HEK293 (cell line): Measurements from ENCODE around the gene SLC25A41.

Experiments
- ZNF121 ChIP-seq: fragments of 450-650 bp; formaldehyde crosslinking; IDR thresholded peaks from 2 replicates; pipeline ENCODE4 v1.5.1; 2016; ENCODE audit warnings: missing biosample characterization, missing genetic modification characterization
- TF ChIP-seq, protein P1 (sequence below): fragments of 450-650 bp; formaldehyde crosslinking; IDR thresholded peaks from 2 replicates; pipeline ENCODE4 v1.5.1; 2016; ENCODE audit warnings: missing biosample characterization, missing genetic modification characterization, borderline replicate concordance

DNA sequence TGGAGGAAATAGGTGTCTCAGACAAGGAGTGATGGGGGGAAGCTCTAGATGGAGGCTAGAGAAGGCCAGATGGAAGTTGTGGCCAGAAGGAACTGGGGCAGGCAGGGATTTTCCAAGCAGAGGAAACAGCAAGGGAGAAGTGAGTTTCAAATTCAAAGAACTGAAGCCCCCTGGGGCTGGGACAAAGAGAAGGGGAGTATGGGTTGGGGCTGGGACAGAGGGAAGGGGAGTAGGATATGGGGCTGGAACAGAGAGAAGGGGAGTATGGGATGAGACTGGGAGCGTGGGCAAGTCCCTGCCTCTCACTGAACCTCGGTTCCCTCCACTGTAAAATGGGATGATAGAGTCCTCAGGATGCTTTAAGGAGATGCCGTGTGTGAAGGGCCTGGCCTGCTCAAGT is 38.7 kb downstream of the SLC25A41 start:
- no peak for TF ChIP-seq ZNF121 (tag by site-specific recombination)
- TF ChIP-seq, protein P1, sequence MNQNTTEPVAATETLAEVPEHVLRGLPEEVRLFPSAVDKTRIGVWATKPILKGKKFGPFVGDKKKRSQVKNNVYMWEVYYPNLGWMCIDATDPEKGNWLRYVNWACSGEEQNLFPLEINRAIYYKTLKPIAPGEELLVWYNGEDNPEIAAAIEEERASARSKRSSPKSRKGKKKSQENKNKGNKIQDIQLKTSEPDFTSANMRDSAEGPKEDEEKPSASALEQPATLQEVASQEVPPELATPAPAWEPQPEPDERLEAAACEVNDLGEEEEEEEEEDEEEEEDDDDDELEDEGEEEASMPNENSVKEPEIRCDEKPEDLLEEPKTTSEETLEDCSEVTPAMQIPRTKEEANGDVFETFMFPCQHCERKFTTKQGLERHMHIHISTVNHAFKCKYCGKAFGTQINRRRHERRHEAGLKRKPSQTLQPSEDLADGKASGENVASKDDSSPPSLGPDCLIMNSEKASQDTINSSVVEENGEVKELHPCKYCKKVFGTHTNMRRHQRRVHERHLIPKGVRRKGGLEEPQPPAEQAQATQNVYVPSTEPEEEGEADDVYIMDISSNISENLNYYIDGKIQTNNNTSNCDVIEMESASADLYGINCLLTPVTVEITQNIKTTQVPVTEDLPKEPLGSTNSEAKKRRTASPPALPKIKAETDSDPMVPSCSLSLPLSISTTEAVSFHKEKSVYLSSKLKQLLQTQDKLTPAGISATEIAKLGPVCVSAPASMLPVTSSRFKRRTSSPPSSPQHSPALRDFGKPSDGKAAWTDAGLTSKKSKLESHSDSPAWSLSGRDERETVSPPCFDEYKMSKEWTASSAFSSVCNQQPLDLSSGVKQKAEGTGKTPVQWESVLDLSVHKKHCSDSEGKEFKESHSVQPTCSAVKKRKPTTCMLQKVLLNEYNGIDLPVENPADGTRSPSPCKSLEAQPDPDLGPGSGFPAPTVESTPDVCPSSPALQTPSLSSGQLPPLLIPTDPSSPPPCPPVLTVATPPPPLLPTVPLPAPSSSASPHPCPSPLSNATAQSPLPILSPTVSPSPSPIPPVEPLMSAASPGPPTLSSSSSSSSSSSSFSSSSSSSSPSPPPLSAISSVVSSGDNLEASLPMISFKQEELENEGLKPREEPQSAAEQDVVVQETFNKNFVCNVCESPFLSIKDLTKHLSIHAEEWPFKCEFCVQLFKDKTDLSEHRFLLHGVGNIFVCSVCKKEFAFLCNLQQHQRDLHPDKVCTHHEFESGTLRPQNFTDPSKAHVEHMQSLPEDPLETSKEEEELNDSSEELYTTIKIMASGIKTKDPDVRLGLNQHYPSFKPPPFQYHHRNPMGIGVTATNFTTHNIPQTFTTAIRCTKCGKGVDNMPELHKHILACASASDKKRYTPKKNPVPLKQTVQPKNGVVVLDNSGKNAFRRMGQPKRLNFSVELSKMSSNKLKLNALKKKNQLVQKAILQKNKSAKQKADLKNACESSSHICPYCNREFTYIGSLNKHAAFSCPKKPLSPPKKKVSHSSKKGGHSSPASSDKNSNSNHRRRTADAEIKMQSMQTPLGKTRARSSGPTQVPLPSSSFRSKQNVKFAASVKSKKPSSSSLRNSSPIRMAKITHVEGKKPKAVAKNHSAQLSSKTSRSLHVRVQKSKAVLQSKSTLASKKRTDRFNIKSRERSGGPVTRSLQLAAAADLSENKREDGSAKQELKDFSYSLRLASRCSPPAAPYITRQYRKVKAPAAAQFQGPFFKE (tag by site-specific recombination), result no peak
